RPMI7951 (cell line): ENCODE results near the gene PROM1. TPM values are rescaled to one million over a fixed set of nuclear protein-coding genes. Genes with fewer than 3 reads are reported as not detected.
A peak's percentile ranks its signal among the peaks of the same experiment; 100 is the strongest.

Experiments
- DNase-seq: peaks from one replicate; pipeline ENCODE4 v3.0.0-alpha.2; 2012; ENCODE audit warnings: low read depth
- total RNA-seq: library from RNA; depleted of rRNA; stranded (reverse); fragments of >200 nt; shearing (Covaris generic); gene quantifications from 2 replicates; pipeline ENCODE4 v1.2.3, GENCODE V29; 2014

Gene PROM1
- total RNA-seq, 1 experiment from 2014 or later: 0.12 TPM

- peak; percentile 17 for DNase-seq
These were observed 54.6 kb downstream of the PROM1 start for GRCh38 chr4:16029262-16029661.

- peak; percentile 4 for DNase-seq
These were observed 56.2 kb downstream of the PROM1 start for GRCh38 chr4:16027626-16028025.

- DNase-seq: no peak
These were observed 56.7 kb downstream of the PROM1 start for GRCh38 chr4:16027114-16027513.

GRCh38 chr4:16026160-16026761 lies 57.6 kb downstream of the PROM1 start:
- DNase-seq: peak; percentile 42

- DNase-seq: no peak
These were observed 58.6 kb downstream of the PROM1 start for GRCh38 chr4:16025268-16025667.

GRCh38 chr4:16023776-16024408 lies 59.9 kb downstream of the PROM1 start:
- peak; percentile 13 for DNase-seq

GRCh38 chr4:16021804-16022560 lies 61.8 kb downstream of the PROM1 start:
- no peak for DNase-seq

- no peak for DNase-seq
These were observed 64.2 kb downstream of the PROM1 start for GRCh38 chr4:16019649-16020048.

GRCh38 chr4:16018841-16019240 lies 65.0 kb downstream of the PROM1 start:
- DNase-seq: no peak

- DNase-seq: no peak
These were observed 65.7 kb downstream of the PROM1 start for GRCh38 chr4:16018061-16018676.

GRCh38 chr4:16016536-16016935 lies 67.3 kb downstream of the PROM1 start:
- no peak for DNase-seq

GRCh38 chr4:16011173-16011572 lies 72.7 kb downstream of the PROM1 start:
- DNase-seq: no peak

GRCh38 chr4:16009153-16009552 lies 74.7 kb downstream of the PROM1 start:
- DNase-seq: no peak

- DNase-seq: no peak
These were observed 76.2 kb downstream of the PROM1 start for GRCh38 chr4:16007471-16008095.

GRCh38 chr4:16006771-16007446 lies 76.9 kb downstream of the PROM1 start:
- DNase-seq: no peak

GRCh38 chr4:16005676-16006075 lies 78.1 kb downstream of the PROM1 start:
- DNase-seq: no peak

- peak; percentile 60 for DNase-seq
These were observed 82.4 kb downstream of the PROM1 start for GRCh38 chr4:16001484-16001858.

- no peak for DNase-seq
These were observed 82.9 kb downstream of the PROM1 start for GRCh38 chr4:16000708-16001483.

- DNase-seq: no peak
These were observed 87.0 kb downstream of the PROM1 start for GRCh38 chr4:15996773-15997172.

GRCh38 chr4:15995826-15996225 lies 88.0 kb downstream of the PROM1 start:
- DNase-seq: no peak

GRCh38 chr4:15992167-15992485 lies 91.7 kb downstream of the PROM1 start:
- DNase-seq: no peak
